Natural killer cell (primary cell): Measurements from ENCODE around the gene RASGEF1C. TPM values are rescaled to one million over a fixed set of nuclear protein-coding genes. Genes with fewer than 3 reads are reported as not detected.

Source experiments
- ATAC-seq, 3 donors: fragments of 150-1000 bp in 2 of 3; fragments of 200-7000 bp in 1 of 3; cut with Tn5 transposase; 1 replicate in 1 of 3; 2 replicates in 2 of 3; pipeline ENCODE4 v1.10.0; 2021; ENCODE audit warnings: mild to moderate bottlenecking in 2 of 3, moderate library complexity in 2 of 3
- DNase-seq, 2 donors: peaks; one replicate each; pipeline versions ENCODE4 v3.0.0 to v3.0.0-alpha.2; 2013 to 2021; ENCODE audit warnings: mixed read lengths in 1 of 2
- H3K27ac ChIP-seq: one replicate; pipeline ENCODE4 v1.5.1; 2013; ENCODE audit warnings: mild to moderate bottlenecking, low read length
- H3K27me3 ChIP-seq: one replicate; pipeline ENCODE4 v1.6.1; 2013; ENCODE audit warnings: low read length; ENCODE audit not compliant: control insufficient read depth, insufficient read depth
- H3K36me3 ChIP-seq: one replicate; pipeline ENCODE4 v1.6.1; 2013; ENCODE audit warnings: low read length; ENCODE audit not compliant: control insufficient read depth, insufficient read depth
- H3K4me1 ChIP-seq: one replicate; pipeline ENCODE4 v1.6.1; 2013; ENCODE audit warnings: low read length; ENCODE audit not compliant: control insufficient read depth, insufficient read depth
- H3K4me3 ChIP-seq: one replicate; pipeline ENCODE4 v1.5.1; 2013; ENCODE audit warnings: low read length
- H3K9me3 ChIP-seq: one replicate; pipeline ENCODE4 v1.6.1; 2013; ENCODE audit warnings: low read length; ENCODE audit not compliant: control insufficient read depth, insufficient read depth
- H3K27ac Mint-ChIP-seq, 2 donors: one replicate each; pipeline ENCODE4 v1.8.0; 2022; ENCODE audit warnings: mild to moderate bottlenecking in 2 of 2, mixed read lengths in 2 of 2, moderate library complexity in 1 of 2
- H3K27me3 Mint-ChIP-seq, 2 donors: one replicate each; pipeline ENCODE4 v1.8.0; 2022; ENCODE audit warnings: low read depth in 2 of 2, mixed read lengths in 2 of 2
- H3K36me3 Mint-ChIP-seq: one replicate; pipeline ENCODE4 v1.8.0; 2022; ENCODE audit warnings: mixed read lengths
- H3K4me1 Mint-ChIP-seq, 2 donors: one replicate each; pipeline ENCODE4 v1.8.0; 2022; ENCODE audit warnings: mixed read lengths in 2 of 2
- H3K4me3 Mint-ChIP-seq: one replicate; pipeline ENCODE4 v1.8.0; 2022; ENCODE audit warnings: mild to moderate bottlenecking, moderate library complexity, mixed read lengths
- H3K9me3 Mint-ChIP-seq, 2 donors: one replicate each; pipeline ENCODE4 v1.8.0; 2022; ENCODE audit warnings: mixed read lengths in 2 of 2
- WGBS: methylation state at CpG from one replicate; pipeline ENCODE4 v1.1.7; 2013; ENCODE audit warnings: missing lambda C conversion rate; ENCODE audit not compliant: insufficient coverage; 5-methylcytosine and 5-hydroxymethylcytosine counted together
- intact Hi-C: fragments of 100-400 bp; cut with micrococcal nuclease; formaldehyde crosslinking; loops from one replicate; pipeline ENCODE4 v1.14.2; 2022
- total RNA-seq, 4 donors: library from RNA; stranded (reverse); fragments of 120-200 nt in 1 of 4; gene quantifications; one replicate each; pipeline versions ENCODE4 v1.2.3 to v1.2.4, GENCODE V29; 2013 to 2022
- TF ChIP-seq, protein P1 (sequence below): fragments of 200-600 bp; IDR thresholded peaks from one replicate; pipeline ENCODE4 v1.8.0; 2022; ENCODE audit warnings: antibody characterized with exemption

RASGEF1C gene
- total RNA-seq, 3 donors from 2014 or later (not counting 1 experiment from before 2014, with no cell fraction given): not detected

DNA sequence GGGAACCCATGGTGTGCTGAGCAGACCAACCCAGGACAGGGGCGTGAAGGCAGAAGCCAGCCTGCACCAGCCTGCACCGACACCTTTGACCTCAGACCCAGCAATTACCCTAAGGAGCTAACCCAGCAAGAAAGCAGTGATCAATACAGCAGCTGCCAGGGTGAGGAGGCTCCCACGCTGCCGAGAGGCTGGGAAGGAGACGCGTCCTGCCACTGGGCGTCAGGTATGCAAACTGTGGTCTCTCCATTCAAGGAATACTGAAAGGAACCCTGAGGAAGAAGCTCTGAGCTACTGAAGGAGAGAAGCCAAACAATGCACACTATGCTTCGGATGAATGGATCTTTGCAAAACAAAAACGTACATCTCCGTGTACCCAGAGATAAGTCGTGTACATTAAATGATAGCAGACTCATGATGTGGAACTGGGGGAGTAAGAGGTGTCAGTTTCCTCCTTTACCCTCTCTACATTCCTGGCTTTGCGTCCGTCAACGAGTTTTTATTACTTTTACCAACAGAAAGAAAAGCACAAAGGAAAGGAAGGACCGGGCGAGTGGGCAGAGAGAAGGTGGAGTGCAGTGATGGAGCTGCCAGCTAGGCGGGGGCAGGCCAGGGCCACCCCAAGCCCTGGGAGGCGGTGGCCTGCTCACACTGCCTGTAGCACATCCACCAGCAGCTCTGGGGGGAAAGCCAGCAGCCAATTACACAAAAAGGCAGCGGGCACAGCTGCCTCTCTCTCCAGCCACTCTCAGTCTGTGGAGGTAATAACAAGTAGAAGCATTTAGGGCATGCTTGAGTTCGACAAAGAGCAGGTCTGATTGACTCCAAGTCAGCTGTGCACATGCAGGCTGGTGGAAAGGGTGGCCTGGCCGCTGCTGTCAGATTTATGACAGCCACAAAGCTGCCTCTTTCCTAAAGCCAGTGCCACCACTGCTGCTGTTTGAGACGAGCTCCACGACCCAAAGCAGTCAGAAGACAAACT lies 29.3 kb downstream of the RASGEF1C start:
- ATAC-seq (no peak), DNase-seq (no peak)
- Histone ChIP-seq H3K4me1 (no peaks in the 10 kb centered on the region), H3K36me3 (no peaks in the 10 kb centered on the region), H3K4me3 (no peak overlapping the region), H3K27ac (no peak overlapping the region), H3K27me3 (no peaks in the 10 kb centered on the region), H3K9me3 (no peaks in the 10 kb centered on the region)
- TF ChIP-seq, protein P1, sequence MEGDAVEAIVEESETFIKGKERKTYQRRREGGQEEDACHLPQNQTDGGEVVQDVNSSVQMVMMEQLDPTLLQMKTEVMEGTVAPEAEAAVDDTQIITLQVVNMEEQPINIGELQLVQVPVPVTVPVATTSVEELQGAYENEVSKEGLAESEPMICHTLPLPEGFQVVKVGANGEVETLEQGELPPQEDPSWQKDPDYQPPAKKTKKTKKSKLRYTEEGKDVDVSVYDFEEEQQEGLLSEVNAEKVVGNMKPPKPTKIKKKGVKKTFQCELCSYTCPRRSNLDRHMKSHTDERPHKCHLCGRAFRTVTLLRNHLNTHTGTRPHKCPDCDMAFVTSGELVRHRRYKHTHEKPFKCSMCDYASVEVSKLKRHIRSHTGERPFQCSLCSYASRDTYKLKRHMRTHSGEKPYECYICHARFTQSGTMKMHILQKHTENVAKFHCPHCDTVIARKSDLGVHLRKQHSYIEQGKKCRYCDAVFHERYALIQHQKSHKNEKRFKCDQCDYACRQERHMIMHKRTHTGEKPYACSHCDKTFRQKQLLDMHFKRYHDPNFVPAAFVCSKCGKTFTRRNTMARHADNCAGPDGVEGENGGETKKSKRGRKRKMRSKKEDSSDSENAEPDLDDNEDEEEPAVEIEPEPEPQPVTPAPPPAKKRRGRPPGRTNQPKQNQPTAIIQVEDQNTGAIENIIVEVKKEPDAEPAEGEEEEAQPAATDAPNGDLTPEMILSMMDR: no peak
- Mint-ChIP-seq H3K4me1 (no peaks in the 10 kb centered on the region), H3K36me3 (no peaks in the 10 kb centered on the region), H3K27me3 (peaks cover 5 to 10% of the 10 kb centered on the region in 2 donors), H3K27ac (no peak overlapping the region), H3K9me3 (no peaks in the 10 kb centered on the region), H3K4me3 (no peak overlapping the region)
- WGBS: 82% methylated on average over 19 of the region's 23 CpGs
- intact Hi-C loops: no loop called here

DNA sequence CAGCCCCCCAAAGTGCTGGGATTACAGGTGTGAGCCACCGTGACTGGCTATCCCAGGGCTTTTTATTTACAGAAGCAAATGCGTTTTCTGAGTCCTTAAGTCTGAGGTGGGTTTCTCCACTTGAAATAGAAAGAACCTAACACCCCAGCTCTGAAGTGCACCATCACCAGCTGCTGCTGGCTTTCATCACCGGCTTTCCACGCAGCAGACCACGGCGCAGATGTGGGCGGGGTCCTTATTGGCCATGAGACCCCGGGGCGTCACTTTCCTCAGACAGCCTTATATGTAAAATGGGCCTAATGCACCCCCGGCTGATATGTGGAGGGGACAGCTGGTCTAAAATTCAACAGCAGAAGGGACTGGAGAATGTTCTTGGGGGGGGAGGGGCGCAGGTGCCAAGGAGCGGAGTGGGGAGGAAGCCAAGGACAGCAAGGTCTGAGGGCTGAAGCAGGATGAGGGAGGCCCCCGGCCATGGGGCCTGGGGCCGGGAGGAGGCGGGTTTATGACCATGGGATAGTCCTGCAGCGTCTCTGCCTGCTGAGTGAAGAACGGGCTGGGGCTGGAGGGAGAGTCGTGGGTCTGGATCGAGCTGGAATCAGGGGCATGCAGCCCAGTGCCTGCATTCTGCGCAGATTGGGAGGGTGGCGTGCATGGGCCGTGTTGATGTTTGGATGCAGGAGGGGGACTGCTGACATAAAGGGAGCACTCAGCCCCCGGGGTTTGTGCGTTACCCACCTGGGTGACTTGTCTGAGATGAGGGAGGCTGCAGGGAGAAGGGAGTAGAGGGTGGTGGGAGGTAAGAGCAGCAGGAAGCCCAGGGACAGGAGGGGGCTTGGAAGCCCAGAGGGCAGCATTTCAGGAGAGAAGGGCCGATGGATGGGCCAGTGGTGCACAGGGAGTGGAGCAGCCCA lies 30.2 kb downstream of the RASGEF1C start:
- Mint-ChIP-seq H3K27me3 (peaks cover 5 to 10% of the 10 kb centered on the region in 2 donors), H3K36me3 (no peaks in the 10 kb centered on the region), H3K4me3 (no peak overlapping the region), H3K27ac (no peak overlapping the region), H3K4me1 (no peaks in the 10 kb centered on the region), H3K9me3 (no peaks in the 10 kb centered on the region)
- DNase-seq (no peak), ATAC-seq (no peak)
- Histone ChIP-seq H3K9me3 (no peaks in the 10 kb centered on the region), H3K27ac (no peak overlapping the region), H3K4me1 (no peaks in the 10 kb centered on the region), H3K4me3 (no peak overlapping the region), H3K36me3 (no peaks in the 10 kb centered on the region), H3K27me3 (no peaks in the 10 kb centered on the region)
- intact Hi-C loops: no loop called here
- 93% methylated on average over 25 of the region's 25 CpGs for WGBS
- TF ChIP-seq, protein P1: no peak

DNA sequence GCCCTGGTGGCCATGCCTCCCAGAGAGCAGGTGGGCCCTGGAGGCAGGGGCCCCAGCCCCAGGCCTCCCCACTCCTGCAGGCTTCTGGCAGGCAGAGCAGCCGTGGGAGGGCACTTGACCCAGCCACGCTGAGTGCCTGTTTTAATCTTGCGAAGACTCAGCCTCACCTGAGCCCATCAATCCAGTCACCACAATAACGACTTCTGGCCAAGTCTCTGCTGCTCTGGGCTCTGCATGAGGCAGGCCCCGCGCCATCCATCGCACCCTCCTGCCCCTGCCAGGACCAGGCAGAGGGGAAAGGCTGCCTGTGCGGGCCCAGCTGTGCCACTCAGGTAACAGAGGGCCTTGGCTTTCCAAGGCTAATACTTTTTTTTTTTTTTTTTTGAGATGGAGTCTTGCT lies 32.8 kb downstream of the RASGEF1C start:
- no peaks in the 10 kb centered on the region for H3K27me3 ChIP-seq
- Mint-ChIP-seq H3K27ac (no peak overlapping the region), H3K4me3 (no peak overlapping the region), H3K4me1 (no peaks in the 10 kb centered on the region), H3K27me3 (peaks cover 0 to 3% of the 10 kb centered on the region in 2 donors), H3K9me3 (no peaks in the 10 kb centered on the region), H3K36me3 (no peaks in the 10 kb centered on the region)
- no peaks in the 10 kb centered on the region for H3K4me1 ChIP-seq
- H3K4me3 ChIP-seq: no peak overlapping the region
- ATAC-seq: no peak
- intact Hi-C loops: no loop called here
- H3K36me3 ChIP-seq: no peaks in the 10 kb centered on the region
- TF ChIP-seq, protein P1: no peak
- DNase-seq: no peak
- 89% methylated on average over 8 of the region's 8 CpGs for WGBS
- H3K27ac ChIP-seq: no peak overlapping the region
- H3K9me3 ChIP-seq: no peaks in the 10 kb centered on the region
